ENCODE results near the gene EDEM1.

DNA sequence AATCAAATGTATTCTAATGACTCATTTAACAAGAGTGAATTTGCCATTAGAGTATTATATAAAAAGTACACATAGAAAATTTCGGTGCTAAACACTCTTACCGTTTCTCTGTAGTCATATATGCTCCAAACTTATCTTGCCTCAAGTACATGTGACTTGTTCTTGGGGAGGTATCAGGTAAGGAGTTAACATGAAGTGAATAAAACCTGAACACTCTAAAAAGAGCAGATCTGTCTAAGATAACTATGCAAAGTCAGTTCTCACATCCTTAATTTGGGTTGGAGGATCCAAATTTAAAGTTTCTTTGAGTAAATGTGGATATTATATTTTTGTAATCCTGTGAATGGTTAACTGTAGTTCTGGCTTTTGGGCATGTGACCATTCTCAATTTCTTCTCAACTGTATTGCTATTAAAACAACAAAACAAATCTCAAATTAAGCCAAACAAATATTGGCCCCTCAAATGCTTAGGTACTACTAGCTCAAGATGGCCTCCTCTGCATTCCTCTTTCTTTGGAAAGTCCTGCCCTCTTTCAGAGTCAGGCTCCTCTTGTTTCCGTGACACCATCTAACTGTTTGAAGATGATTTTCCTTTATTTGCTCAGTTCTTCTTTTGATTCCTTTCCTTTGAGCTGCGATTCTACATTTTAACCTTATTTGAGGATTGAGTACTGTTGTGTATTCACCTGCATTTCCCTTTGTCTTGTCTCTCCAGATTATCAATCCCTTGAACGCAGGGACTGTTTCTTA, 4.2 kb downstream of the EDEM1 start:
- TF ChIP-seq CTCF (IDR thresholded peaks at IDR 0.05 in 2 of 3, conservative IDR thresholded peaks at IDR 0.05 in 1 of 3; ENCODE audit: control insufficient read depth in 2 of 3, extremely low read depth in 1 of 3, insufficient read depth in 1 of 3, low read depth in 3 of 3, low read length in 3 of 3) (no peak), CHD1 (IDR thresholded peaks at IDR 0.05; ENCODE audit: low read depth, low read length) (no peak), ZSCAN29 (IDR thresholded peaks at IDR 0.05) (no peak), ATF2 (IDR thresholded peaks at IDR 0.05; ENCODE audit: low read length) (peak; percentile 19; the same call in 1 of the 2 replicates), USF2 (IDR thresholded peaks at IDR 0.05; ENCODE audit: borderline replicate concordance, low read depth, low read length) (no peak), HDAC6 (IDR thresholded peaks at IDR 0.05; ENCODE audit: unreplicated experiment) (no peak), TAF1 (IDR thresholded peaks at IDR 0.05; ENCODE audit: borderline replicate concordance, low read depth, low read length) (no peak), RCOR1 (conservative IDR thresholded peaks at IDR 0.05; ENCODE audit: low read depth, low read length) (no peak), MYC (IDR thresholded peaks at IDR 0.05; ENCODE audit: insufficient read depth, insufficient read length, insufficient replicate concordance, low read length, severe bottlenecking) (no peak), EZH2 (IDR thresholded peaks at IDR 0.05; ENCODE audit: borderline replicate concordance, control insufficient read depth, low read depth, low read length) (no peak), SMC3 (IDR thresholded peaks at IDR 0.05; ENCODE audit: borderline replicate concordance, low read length) (no peak), ZNF274 (IDR thresholded peaks at IDR 0.05; ENCODE audit: insufficient read depth, insufficient read length) (no peak)
- TF ChIP-seq, protein P1, sequence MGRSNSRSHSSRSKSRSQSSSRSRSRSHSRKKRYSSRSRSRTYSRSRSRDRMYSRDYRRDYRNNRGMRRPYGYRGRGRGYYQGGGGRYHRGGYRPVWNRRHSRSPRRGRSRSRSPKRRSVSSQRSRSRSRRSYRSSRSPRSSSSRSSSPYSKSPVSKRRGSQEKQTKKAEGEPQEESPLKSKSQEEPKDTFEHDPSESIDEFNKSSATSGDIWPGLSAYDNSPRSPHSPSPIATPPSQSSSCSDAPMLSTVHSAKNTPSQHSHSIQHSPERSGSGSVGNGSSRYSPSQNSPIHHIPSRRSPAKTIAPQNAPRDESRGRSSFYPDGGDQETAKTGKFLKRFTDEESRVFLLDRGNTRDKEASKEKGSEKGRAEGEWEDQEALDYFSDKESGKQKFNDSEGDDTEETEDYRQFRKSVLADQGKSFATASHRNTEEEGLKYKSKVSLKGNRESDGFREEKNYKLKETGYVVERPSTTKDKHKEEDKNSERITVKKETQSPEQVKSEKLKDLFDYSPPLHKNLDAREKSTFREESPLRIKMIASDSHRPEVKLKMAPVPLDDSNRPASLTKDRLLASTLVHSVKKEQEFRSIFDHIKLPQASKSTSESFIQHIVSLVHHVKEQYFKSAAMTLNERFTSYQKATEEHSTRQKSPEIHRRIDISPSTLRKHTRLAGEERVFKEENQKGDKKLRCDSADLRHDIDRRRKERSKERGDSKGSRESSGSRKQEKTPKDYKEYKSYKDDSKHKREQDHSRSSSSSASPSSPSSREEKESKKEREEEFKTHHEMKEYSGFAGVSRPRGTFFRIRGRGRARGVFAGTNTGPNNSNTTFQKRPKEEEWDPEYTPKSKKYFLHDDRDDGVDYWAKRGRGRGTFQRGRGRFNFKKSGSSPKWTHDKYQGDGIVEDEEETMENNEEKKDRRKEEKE (IDR thresholded peaks at IDR 0.05), result no peak

All from GM12878 (cell line).